Transverse colon (tissue), 4 donors: Measurements from ENCODE around the gene SULT1A3. TPM values are rescaled to one million over a fixed set of nuclear protein-coding genes. Genes with fewer than 3 reads are reported as not detected.
"Not testable (repeated sequence)": the region's sequence is repeated elsewhere in the genome, so short reads cannot be mapped to it uniquely, and the experiment has no call there.

ENCODE experiments used
- DNase-seq: peaks from one replicate; pipeline ENCODE4 v3.0.0-alpha.2; 2019
- H3K27ac ChIP-seq, 4 donors: fragments of 200-600 bp; sonication (generic); 2 replicates each; pipeline ENCODE4 v1.5.1; 2016 to 2018; ENCODE audit warnings: inconsistent platforms in 4 of 4
- H3K27me3 ChIP-seq: fragments of 200-600 bp; sonication (generic); 2 replicates; pipeline ENCODE4 v1.5.1; 2017; ENCODE audit warnings: inconsistent platforms
- H3K36me3 ChIP-seq, 4 donors: fragments of 200-600 bp; sonication (generic); 2 replicates each; pipeline ENCODE4 v1.5.1; 2017 to 2019; ENCODE audit warnings: inconsistent platforms in 4 of 4
- H3K4me1 ChIP-seq, 4 donors: fragments of 200-600 bp; sonication (generic); 2 replicates each; pipeline ENCODE4 v1.5.1; 2017 to 2020; ENCODE audit warnings: inconsistent platforms in 4 of 4
- H3K4me3 ChIP-seq, 4 donors: fragments of 200-600 bp; sonication (generic); 1 replicate in 1 of 4; 2 replicates in 3 of 4; pipeline versions ENCODE4 v1.5.1 to v1.6.1; 2017 to 2019; ENCODE audit warnings: inconsistent platforms in 4 of 4
- H3K9me3 ChIP-seq, 2 donors: fragments of 200-600 bp; sonication (generic); 2 replicates each; pipeline ENCODE4 v1.5.1; 2017 to 2019; ENCODE audit warnings: inconsistent platforms in 2 of 2
- CTCF ChIP-seq, 5 experiments: fragments of 200-600 bp in 3 of 5; fragments of 450-650 bp in 2 of 5; sonication (generic) in 3 of 5; IDR thresholded peaks; 1 replicate in 2 of 5; 2 replicates in 3 of 5; pipeline ENCODE4 v1.5.1; 2016 to 2017; ENCODE audit warnings: antibody characterized with exemption in 5 of 5, inconsistent platforms in 3 of 5, mild to moderate bottlenecking in 2 of 5, moderate library complexity in 1 of 5
- EP300 ChIP-seq: sonication (generic); formaldehyde crosslinking; IDR thresholded peaks from one replicate; pipeline ENCODE4 v1.6.1; 2017; ENCODE audit warnings: antibody characterized with exemption, low read depth
- POLR2A ChIP-seq: fragments of 450-650 bp; IDR thresholded peaks from one replicate; pipeline ENCODE4 v1.6.1; 2016; ENCODE audit warnings: antibody characterized with exemption, mild to moderate bottlenecking, moderate library complexity
- POLR2AphosphoS5 ChIP-seq, 3 donors: sonication (generic); formaldehyde crosslinking; IDR thresholded peaks; one replicate each; pipeline ENCODE4 v1.6.1; 2016; ENCODE audit warnings: antibody characterized with exemption in 3 of 3
- WGBS, 2 donors: methylation state at CpG; one replicate each; pipeline ENCODE4 v1.1.5; 2018; ENCODE audit warnings: low coverage in 1 of 2; 5-methylcytosine and 5-hydroxymethylcytosine counted together
- in situ Hi-C, 4 donors: fragments of 200-750 bp; cut with MboI; loops; one replicate each; pipeline versions ENCODE4 v1.15.0 to v1.15.1; 2017; ENCODE audit warnings: low sequenced_read_pairs in 3 of 4, low pct_ligation_motif_present in 1 of 4, low pct_unique_long_range_greater_than_20kb in 1 of 4
- intact Hi-C: fragments of 100-400 bp; cut with DNase I; formaldehyde crosslinking; loops from one replicate; pipeline ENCODE4 v1.15.1; 2023; ENCODE audit warnings: low total_unique reads
- total RNA-seq, 4 donors: library from RNA; depleted of rRNA; stranded (reverse); fragments of >200 nt; gene quantifications; one replicate each; pipeline ENCODE4 v1.1.0, GENCODE V29; 2016

Gene SULT1A3
- total RNA-seq, 4 donors from 2014 or later: 55.4 to 864 (median 58.7) TPM

GRCh38 chr16:30187971-30188561 is 11.0 kb upstream of the SULT1A3 start:
- Histone ChIP-seq H3K4me3 (no peak overlapping the region), H3K36me3 (no peaks in the 10 kb centered on the region), H3K27ac (no peak overlapping the region), H3K9me3 (no peaks in the 10 kb centered on the region), H3K4me1 (peaks cover 0 to 21% (median 11%) of the 10 kb centered on the region in 4 donors), H3K27me3 (no peaks in the 10 kb centered on the region)
- TF ChIP-seq EP300 (no peak), POLR2A (no peak), CTCF (IDR thresholded peaks at IDR 0.05) (no peak), POLR2AphosphoS5 (IDR thresholded peaks at IDR 0.05) (no peak)
- no peak for DNase-seq
- in situ Hi-C loops: no loop called here
- 89% methylated on average over 23 of the region's 23 CpGs; no CpG with 5 or more reads in 1 of the 2 donors for WGBS, 2 donors
- intact Hi-C loops: loop anchor here (10.0 kb wide), 1 partner anchor 73 kb away; the partner anchor contains the start of gene GDPD3

- H3K27ac ChIP-seq, H3K9me3 ChIP-seq, H3K36me3 ChIP-seq, H3K4me3 ChIP-seq, DNase-seq, H3K27me3 ChIP-seq, in situ Hi-C loops, intact Hi-C loops: not testable (repeated sequence)
- WGBS, 2 donors: 92% methylated on average over 6 of the region's 12 CpGs; no CpG with 5 or more reads in 1 of the 2 donors
- H3K4me1 ChIP-seq: peaks cover 0 to 11% (median 3%) of the 10 kb centered on the region in 4 donors
Observed at GRCh38 chr16:30191158-30191557, 7.9 kb upstream of the SULT1A3 start.

GRCh38 chr16:30193098-30193497 is 6.0 kb upstream of the SULT1A3 start:
- no CpG with 5 or more reads among the region's 21 CpGs for WGBS, 2 donors
- DNase-seq, intact Hi-C loops, H3K9me3 ChIP-seq, H3K4me1 ChIP-seq, H3K27me3 ChIP-seq, H3K4me3 ChIP-seq, H3K27ac ChIP-seq, in situ Hi-C loops, H3K36me3 ChIP-seq: not testable (repeated sequence)

GRCh38 chr16:30193615-30194014 is 5.4 kb upstream of the SULT1A3 start, which contains the start of the genes BOLA2B and SLX1A:
BOLA2B (minus strand) TSS chr16:30193666; CDS start chr16:30193595, 71 bp downstream.
SLX1A (plus strand) TSS chr16:30193875; CDS start chr16:30194085, 210 bp downstream.
- H3K4me3 ChIP-seq: peak within 1 kb of the TSS; percentile 37 to 57 (median 46)
- DNase-seq, H3K4me1 ChIP-seq, H3K9me3 ChIP-seq, intact Hi-C loops, in situ Hi-C loops, H3K36me3 ChIP-seq, H3K27me3 ChIP-seq: not testable (repeated sequence)
- WGBS, 2 donors: no CpG with 5 or more reads among the region's 34 CpGs
- peak within 1 kb of the TSS; percentile 69 to 81 (median 74) for H3K27ac ChIP-seq

GRCh38 chr16:30194172-30194925 is 4.7 kb upstream of the SULT1A3 start:
- H3K27me3 ChIP-seq, in situ Hi-C loops, H3K9me3 ChIP-seq, H3K36me3 ChIP-seq, H3K4me1 ChIP-seq, DNase-seq, intact Hi-C loops: not testable (repeated sequence)
- peak overlapping the region; percentile 37 to 57 (median 46) for H3K4me3 ChIP-seq
- WGBS, 2 donors: 1% methylated on average over 12 of the region's 60 CpGs; no CpG with 5 or more reads in 1 of the 2 donors
- peak overlapping the region; percentile 69 to 81 (median 74) for H3K27ac ChIP-seq

- H3K36me3 ChIP-seq, H3K4me1 ChIP-seq, H3K27me3 ChIP-seq, H3K27ac ChIP-seq, intact Hi-C loops, in situ Hi-C loops, H3K9me3 ChIP-seq, H3K4me3 ChIP-seq, DNase-seq: not testable (repeated sequence)
- no CpG with 5 or more reads among the region's 2 CpGs for WGBS, 2 donors
Observed at GRCh38 chr16:30197001-30197400, 2.1 kb upstream of the SULT1A3 start.

- H3K36me3 ChIP-seq, H3K9me3 ChIP-seq, H3K4me3 ChIP-seq, intact Hi-C loops, DNase-seq, H3K4me1 ChIP-seq, H3K27ac ChIP-seq, in situ Hi-C loops, H3K27me3 ChIP-seq: not testable (repeated sequence)
- no CpG with 5 or more reads among the region's 15 CpGs for WGBS, 2 donors
Observed at GRCh38 chr16:30199608-30200343, 721 bp downstream of the SULT1A3 start.

DNA sequence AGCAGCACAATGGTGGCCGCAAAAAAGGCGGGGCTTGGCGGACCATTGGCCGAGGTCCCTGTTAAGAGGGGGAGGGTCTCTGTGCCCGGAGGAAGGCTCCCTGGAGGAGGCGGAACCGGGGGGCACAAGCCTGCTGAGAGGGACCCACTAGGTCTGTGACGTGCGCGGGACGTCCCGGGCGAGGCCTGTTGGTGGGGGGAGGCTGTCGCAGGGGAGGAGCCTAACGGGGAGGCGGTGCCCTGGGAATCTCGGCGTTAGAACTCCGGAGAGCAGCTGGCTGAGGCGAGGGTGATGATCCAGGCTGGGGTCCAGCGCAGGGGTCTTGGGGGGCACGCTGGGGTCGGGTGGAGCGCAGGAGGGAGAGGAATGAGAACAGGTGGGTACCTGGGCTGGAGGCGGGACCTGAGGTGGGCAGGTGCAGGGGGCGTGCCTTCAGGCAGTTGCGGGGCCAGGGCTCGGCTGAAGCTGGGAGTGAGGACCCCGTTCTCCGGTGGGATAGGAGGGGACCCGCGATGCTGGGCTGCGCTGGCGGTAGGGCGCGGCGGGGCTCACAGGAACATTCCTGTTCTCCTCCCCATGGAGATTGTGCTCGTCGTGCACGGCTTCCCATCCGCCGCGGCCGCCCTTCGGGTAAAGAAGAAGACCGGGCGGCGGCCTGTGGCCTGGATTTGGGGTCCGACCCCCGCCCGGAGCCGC is 6.6 kb downstream of the SULT1A3 start:
- 0% methylated on average over 17 of the region's 52 CpGs; no CpG with 5 or more reads in 1 of the 2 donors for WGBS, 2 donors
- H3K4me1 ChIP-seq, H3K27me3 ChIP-seq, H3K36me3 ChIP-seq, in situ Hi-C loops, intact Hi-C loops, H3K9me3 ChIP-seq: not testable (repeated sequence)
- H3K27ac ChIP-seq: peak overlapping the region in 1 of 4 donors; percentile 18
- peak overlapping the region in 3 of 4 donors; percentile 33 to 51 (median 51) for H3K4me3 ChIP-seq
- DNase-seq: peak; percentile 19
